IPS-NIHi11 (cell line): ENCODE data around the gene UFC1.

Source experiments
- DNase-seq: peaks from one replicate; pipeline ENCODE4 v3.0.0; 2012; ENCODE audit warnings: mixed read lengths, low spot score

Gene UFC1

GRCh38 chr1:161133220-161133740, 20.5 kb upstream of the UFC1 start:
- peak; percentile 11 for DNase-seq

DNA sequence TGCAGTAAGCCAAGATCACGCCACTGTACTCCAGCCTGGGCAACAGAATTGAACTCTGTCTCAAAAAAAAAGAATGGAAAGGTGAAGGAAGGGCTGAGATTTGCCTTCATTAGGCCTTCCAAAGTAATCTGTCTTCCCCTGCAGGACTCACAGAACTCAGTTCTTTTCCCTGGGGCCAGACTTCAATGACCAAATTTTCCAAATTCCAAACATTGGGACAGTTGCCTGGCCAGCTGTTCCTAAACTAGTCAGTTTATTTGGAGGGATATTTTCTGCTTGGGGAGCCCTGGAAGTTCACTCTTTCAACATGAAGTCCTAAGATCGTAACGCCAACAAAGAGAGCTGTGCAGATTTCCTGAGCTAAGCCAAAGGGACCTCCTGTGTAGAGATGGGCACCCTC, 15.9 kb upstream of the UFC1 start:
- no peak for DNase-seq

GRCh38 chr1:161138431-161138830, 15.3 kb upstream of the UFC1 start:
- DNase-seq = no peak

DNA sequence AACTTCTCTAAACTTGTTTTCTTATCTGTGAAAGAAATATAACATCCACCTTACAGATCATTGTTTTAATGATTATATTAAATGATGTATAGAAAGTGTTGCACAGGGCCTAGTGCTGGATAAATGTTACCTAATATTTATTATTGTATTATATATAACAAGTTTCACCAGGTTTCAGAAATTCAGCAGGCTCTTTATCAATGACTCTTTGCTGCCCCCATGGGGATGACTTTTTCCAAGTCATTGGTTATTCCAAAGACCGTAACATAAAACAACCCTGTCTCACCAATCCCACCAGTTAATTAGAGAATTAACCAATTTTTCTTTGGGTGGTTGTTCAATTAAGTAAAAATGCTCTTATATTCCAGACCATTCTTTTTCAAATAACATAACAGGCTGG, 14.0 kb upstream of the UFC1 start:
- peak; percentile 23 for DNase-seq

- DNase-seq = no peak
These were observed 12.9 kb upstream of the UFC1 start for GRCh38 chr1:161140755-161141400.

- no peak for DNase-seq
These were observed 7.9 kb upstream of the UFC1 start for GRCh38 chr1:161145832-161146231.

DNA sequence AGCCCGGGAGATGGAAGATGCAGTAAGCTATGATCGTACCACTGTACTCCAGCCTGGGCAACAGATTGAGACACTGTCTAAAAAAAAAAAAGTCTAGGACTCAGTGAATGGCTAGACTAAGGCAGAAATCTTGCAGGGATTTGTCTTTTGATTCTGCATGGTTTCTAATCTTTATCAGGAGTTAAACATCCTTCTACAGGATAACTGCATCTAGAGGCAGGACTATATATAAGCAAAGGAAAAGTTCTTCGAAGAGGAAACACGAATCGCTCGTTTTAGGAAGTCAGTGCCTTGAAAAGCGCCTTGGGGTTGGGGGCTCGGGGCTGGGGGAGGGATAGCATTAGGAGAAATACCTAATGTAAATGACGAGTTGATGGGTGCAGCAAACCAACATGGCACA, 602 bp upstream of the UFC1 start:
- no peak for DNase-seq

DNA sequence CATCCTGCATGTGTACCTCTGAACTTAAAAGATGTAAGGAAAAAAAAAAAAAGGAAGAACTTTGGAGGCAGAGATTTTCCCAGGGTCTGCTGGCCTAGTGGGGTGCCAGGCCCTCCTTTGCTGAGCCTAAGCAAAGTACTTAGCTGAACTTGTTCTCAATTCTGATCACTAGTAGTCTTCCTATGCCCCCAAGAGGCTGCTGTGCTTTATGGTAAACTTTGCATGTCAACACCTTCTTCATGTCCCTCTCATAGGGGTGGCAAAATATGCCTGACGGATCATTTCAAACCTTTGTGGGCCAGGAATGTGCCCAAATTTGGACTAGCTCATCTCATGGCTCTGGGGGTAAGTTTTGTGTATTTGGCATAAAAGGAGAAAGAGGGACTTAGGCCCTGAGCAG, 4.1 kb downstream of the UFC1 start:
- DNase-seq = no peak

DNA sequence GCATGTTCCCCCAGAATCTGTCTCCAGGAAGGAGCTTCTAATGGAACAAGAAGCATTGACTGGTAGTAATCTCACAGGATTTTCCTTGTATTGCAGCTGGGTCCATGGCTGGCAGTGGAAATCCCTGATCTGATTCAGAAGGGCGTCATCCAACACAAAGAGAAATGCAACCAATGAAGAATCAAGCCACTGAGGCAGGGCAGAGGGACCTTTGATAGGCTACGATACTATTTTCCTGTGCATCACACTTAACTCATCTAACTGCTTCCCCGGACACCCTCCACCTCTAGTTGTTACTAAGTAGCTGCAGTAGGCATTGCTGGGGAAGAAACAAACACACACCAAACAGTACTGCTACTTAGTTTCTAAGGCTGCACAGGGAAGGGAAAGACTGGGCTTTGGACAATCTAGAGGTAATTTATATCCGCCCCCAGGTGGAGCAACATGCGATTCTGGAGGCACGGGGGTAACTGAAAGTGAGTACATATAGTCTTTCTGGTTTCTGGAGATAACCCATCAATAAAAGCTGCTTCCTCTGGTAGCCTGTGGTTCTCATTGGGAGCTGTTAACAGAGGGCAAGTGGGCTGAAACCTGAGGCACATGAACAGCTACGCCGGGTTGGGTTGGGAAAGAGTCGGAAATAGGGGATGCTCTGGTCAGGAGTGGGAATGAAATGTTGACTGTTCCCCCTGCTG, 4.7 kb downstream of the UFC1 start:
- no peak for DNase-seq

DNA sequence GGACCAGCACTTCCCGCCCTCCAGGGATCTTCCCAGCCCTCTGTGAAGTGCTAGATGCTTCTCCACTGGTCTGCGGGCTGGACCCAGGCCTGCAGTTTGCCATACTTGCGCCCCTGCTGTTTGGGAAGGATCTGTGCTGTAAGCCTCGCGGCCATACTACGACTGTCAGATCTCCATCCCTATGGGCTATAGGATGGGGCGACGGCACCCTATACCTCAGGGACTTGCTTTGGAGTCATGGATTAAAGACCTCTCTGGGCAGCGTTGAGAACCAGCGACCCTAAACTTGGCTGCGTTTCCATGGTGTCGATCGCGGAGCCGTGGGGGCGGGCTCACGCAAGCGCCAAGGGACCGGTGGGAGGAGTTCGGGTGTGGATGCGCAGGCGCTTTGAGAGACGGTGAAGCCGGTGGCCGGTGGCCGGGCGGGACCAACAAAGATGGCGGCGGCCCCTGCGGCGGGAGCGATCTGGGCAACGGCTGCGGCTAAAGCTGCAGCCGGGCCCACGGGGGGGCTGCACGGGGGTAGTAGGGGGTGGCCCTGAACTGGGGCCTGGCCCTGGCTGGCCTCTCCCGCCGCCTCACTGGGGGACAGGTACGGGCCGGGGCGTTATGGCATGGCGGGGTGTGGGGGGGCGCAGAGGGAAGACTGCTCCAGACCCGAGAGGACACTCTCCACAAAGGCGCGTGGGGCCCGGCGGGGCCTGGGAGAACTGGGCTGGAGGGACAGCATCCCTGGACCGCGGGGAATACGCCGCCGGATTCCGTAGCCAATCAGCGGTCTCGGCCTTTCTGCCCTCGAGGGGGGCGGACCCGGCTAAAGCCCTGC, 5.5 kb downstream of the UFC1 start, which contains the start of gene USP21:
USP21 (plus strand) TSS at position 414 of the 826 bp plus-strand sequence. CDS start 1,141 bp downstream, outside the sequence.
- DNase-seq = peak; percentile 97

DNA sequence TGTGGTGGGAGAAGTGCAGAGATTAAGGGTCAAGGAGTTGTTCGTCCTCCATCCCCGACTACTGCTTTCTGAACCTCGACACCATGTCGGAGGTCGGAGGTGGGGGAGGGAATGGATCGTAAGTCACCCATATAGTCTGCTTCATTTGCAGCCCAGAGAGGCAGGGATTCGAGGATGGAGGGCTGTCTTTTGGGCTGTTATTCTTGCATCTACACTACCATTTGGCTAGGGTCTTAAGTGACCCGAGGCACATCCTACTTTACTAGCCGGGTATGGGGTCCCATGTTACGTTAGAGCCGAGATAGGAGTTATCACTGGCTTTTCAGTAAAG, 6.1 kb downstream of the UFC1 start:
- DNase-seq = no peak

DNA sequence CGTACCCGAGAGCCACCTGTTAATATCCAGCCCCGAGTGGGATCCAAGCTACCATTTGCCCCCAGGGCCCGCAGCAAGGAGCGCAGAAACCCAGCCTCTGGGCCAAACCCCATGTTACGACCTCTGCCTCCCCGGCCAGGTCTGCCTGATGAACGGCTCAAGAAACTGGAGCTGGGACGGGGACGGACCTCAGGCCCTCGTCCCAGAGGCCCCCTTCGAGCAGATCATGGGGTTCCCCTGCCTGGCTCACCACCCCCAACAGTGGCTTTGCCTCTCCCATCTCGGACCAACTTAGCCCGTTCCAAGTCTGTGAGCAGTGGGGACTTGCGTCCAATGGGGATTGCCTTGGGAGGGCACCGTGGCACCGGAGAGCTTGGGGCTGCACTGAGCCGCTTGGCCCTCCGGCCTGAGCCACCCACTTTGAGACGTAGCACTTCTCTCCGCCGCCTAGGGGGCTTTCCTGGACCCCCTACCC, 6.9 kb downstream of the UFC1 start:
- no peak for DNase-seq

DNA sequence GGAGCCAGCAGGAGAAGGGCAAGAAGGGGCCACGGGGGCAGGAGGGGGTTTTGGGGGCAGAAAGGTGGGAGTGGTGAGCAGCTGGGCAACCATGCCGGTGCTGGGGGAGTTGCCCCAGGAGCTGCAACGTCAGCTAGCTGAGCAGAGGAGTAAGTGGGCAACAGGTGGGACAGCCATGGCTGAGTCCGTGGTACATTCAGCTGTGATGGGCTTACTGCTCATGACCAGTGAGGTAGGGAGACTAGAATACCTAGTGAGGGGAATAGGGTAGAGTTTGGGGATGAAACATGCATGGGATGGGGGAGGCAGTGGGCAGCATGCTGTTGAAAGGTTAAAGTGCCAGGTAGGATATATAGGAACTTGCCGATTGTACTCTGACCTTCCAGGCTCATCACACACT, 7.9 kb downstream of the UFC1 start:
- DNase-seq = no peak

DNA sequence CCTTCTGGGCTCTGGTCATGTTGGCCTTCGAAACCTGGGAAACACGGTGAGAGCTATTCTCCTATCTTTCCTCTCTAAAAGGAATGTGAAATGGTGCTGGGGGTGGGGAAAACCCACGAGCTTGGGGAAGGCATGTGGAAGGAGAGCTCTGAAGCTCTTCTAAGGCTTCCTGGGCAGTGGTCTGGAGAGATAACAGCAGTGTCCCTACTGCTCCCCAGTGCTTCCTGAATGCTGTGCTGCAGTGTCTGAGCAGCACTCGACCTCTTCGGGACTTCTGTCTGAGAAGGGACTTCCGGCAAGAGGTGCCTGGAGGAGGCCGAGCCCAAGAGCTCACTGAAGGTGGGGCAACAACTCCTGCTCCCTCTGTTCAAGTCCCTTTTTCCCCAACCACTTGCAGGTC, 8.3 kb downstream of the UFC1 start:
- no peak for DNase-seq

DNA sequence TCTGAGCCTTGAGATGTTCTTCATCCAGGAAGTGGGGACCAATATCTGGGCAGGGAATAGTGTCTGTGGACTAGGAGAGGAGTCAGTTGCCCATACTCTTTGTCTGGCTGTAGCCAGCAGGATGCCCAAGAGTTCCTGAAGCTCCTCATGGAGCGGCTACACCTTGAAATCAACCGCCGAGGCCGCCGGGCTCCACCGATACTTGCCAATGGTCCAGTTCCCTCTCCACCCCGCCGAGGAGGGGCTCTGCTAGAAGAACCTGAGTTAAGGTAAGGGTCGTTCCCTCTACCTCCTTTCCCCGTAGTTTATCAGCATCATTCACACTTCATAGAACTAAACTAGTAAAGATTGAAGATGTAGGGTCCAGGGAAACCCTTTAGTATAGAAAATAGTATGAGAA, 9.0 kb downstream of the UFC1 start:
- no peak for DNase-seq

DNA sequence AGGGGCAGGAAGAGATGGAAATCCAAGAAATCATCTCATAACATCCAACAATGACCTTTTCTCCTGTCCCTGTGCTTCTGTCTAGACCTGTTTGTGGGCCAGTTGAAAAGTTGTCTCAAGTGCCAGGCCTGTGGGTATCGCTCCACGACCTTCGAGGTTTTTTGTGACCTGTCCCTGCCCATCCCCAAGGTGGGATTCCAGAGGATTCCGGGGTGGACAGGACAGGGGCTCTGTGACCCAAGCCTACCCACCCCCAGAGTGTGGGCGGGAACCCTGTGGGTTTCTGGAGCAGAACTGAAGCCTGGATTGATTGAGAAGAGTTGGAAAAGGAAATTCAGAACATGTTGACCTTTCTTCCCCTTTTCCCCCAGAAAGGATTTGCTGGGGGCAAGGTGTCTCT, 10.0 kb downstream of the UFC1 start:
- DNase-seq = no peak

- no peak for DNase-seq
These were observed 11.3 kb downstream of the UFC1 start for GRCh38 chr1:161164901-161165610.

DNA sequence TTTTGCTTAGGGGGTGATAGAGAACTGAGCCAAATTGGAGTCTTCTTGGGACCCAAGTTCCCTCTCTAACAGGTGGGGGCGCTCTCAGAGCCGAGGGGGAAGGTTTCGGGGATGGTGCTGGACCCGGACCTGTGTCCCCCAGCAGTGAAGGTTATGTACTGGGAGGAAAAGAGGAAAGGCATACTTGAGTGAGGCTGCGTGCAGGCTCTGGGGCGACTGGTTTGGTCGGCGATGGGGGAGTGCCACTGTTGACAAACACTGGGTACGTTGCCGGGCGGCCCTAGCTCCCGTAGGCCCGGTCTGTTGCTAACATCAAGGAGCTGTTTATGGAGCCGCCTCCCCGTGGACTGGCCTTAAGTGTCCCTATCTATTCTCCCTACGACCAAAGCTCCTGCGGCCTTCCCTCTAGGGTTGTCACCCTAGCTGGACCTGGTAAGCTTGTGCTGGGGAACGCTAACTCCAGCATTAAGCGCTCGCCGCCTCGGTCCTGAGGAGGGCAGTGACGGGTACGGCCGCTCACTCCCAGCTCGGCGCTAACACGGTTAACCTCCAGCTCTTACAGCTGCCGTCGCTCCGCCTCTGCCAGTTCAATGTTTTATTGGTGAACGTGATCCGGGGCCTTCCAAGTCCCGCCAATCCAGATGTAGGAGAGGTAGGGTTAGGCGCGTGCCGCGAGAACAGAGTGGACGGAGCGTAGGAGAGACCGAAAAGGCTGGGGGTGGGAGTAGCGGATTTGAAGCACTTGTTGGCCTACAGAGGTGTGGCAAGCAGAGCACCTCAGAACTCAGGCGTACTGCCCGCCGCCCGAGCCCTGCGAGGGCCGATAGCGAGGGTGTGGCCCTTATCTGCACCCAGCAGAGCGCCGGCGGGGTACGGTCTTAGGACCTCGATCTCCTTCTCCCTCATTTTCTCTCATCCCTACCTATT, 12.2 kb downstream of the UFC1 start, which contains the start of gene PPOX:
PPOX (plus strand) TSS at position 685 of the 927 bp plus-strand sequence. CDS start 422 bp downstream, outside the sequence.
- DNase-seq = peak; percentile 92

DNA sequence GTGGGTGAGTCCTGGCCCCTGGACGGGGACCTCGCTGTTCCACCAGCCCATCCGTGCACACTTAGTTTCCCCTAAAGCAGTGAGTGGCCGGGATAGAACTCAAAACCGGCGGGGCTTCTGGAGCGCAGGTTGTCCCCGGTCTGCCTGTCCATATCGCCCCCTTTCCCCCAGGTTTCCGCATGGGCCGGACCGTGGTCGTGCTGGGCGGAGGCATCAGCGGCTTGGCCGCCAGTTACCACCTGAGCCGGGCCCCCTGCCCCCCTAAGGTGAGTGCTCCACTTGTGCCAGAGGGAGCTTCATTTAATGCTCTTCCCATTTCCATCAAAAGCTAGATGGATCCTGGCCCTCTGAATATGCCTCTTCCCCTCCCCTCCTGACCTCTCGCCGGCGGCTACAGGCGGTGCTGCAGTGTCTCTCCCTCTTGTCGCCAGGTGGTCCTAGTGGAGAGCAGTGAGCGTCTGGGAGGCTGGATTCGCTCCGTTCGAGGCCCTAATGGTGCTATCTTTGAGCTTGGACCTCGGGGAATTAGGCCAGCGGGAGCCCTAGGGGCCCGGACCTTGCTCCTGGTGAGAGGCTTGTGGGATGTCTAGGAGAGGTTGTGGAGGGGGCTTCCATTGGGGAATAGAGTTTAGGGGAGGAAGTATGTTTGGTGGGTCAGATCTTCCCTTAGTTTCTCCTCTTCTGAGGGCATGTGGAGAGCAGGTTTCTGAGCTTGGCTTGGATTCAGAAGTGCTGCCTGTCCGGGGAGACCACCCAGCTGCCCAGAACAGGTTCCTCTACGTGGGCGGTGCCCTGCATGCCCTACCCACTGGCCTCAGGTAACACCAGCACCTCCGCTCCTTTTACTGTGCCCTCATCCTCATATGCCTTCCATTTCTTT, 13.1 kb downstream of the UFC1 start:
- peak; percentile 38 for DNase-seq

DNA sequence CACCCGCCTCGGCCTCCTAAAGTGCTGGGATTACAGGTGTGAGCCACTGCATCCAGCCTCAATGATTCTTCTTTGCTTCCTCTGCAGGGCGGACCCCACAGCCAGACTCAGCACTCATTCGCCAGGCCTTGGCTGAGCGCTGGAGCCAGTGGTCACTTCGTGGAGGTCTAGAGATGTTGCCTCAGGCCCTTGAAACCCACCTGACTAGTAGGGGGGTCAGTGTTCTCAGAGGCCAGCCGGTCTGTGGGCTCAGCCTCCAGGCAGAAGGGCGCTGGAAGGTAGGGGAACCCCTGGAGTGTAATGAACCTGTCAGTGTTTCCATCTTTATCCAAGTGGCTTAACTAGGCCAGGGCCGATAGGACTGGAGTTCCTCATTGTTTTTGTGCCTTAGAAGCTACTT, 15.1 kb downstream of the UFC1 start:
- DNase-seq = no peak
